Endothelial cell of umbilical vein (primary cell): Measurements from ENCODE around the gene CLIP1. TPM values are rescaled to one million over a fixed set of nuclear protein-coding genes. Genes with fewer than 3 reads are reported as not detected.

ENCODE experiments used
- BruUV-seq: library from RNA; stranded (reverse); fragments of 400-500 nt; replicated peaks from 2 replicates; lab custom pipeline; 2021; lab: Mats Ljungman, UMichigan
- CTCF ChIA-PET: fragments of 300-600, 350-600 bp; sonication (Branson Sonifier 250); formaldehyde crosslinking; loops from one replicate; lab custom pipeline; 2021; ENCODE audit warnings: antibody characterized with exemption, inconsistent platforms; lab: Charles Lee
- POLR2A ChIA-PET: fragments of 300-600, 350-600 bp; sonication (Branson Sonifier 250); formaldehyde crosslinking; loops from one replicate; lab custom pipeline; 2021; ENCODE audit warnings: antibody characterized with exemption, inconsistent platforms; lab: Charles Lee
- DNase-seq: peaks from one replicate; pipeline ENCODE4 v3.0.0-alpha.2; 2011; ENCODE audit warnings: low read depth, low spot score
- FAIRE-seq: peaks from 2 replicates; lab custom pipeline; 2011; peaks lifted over from hg19 to GRCh38; lab: Jason Lieb, UNC
- H2AFZ ChIP-seq: 2 replicates; pipeline ENCODE4 v1.6.0; 2012; ENCODE audit warnings: low read depth, low read length, control low read depth, inconsistent platforms
- H3K27ac ChIP-seq: 2 replicates; pipeline ENCODE4 v1.5.1; 2011; ENCODE audit warnings: low read depth, mild to moderate bottlenecking, control low read depth, low read length, moderate library complexity; ENCODE audit not compliant: insufficient read depth
- H3K27me3 ChIP-seq, 2 experiments: 2 replicates each; pipeline versions ENCODE4 v1.6.0 to v1.6.1; 2011; ENCODE audit warnings: low read length in 2 of 2, mixed read lengths in 1 of 2; ENCODE audit not compliant: control insufficient read depth in 2 of 2, insufficient read depth in 2 of 2
- H3K36me3 ChIP-seq, 2 experiments: 2 replicates in 1 of 2; 3 replicates in 1 of 2; pipeline ENCODE4 v1.5.1; 2011; ENCODE audit warnings: low read length in 2 of 2, mild to moderate bottlenecking in 1 of 2, moderate library complexity in 1 of 2; ENCODE audit not compliant: control insufficient read depth in 2 of 2, insufficient read depth in 2 of 2; ENCODE audit errors: extremely low read depth in 1 of 2
- H3K4me1 ChIP-seq: 3 replicates; pipeline ENCODE4 v1.5.1; 2011; ENCODE audit warnings: mild to moderate bottlenecking, low read length; ENCODE audit not compliant: control insufficient read depth, insufficient read depth; ENCODE audit errors: extremely low read depth
- H3K4me2 ChIP-seq: 2 replicates; pipeline ENCODE4 v1.6.1; 2011; ENCODE audit warnings: low read length, control low read depth, mixed read lengths; ENCODE audit not compliant: insufficient read depth
- H3K4me3 ChIP-seq, 3 experiments: fragments of 200-600 bp in 1 of 3; sonication (generic), shearing (Covaris generic) in 1 of 3; replicated peaks in 1 of 3; 2 replicates each; pipeline ENCODE4 v1.5.1; 2011 to 2016; ENCODE audit warnings: control low read depth in 3 of 3, low read length in 3 of 3, mild to moderate bottlenecking in 2 of 3, inconsistent platforms in 1 of 3, low read depth in 1 of 3, moderate library complexity in 1 of 3; ENCODE audit not compliant: insufficient read depth in 1 of 3
- H3K79me2 ChIP-seq: 2 replicates; pipeline ENCODE4 v1.6.0; 2012; ENCODE audit warnings: low read length, inconsistent platforms; ENCODE audit not compliant: control insufficient read depth, insufficient read depth
- H3K9ac ChIP-seq: replicated peaks from 2 replicates; pipeline ENCODE3; 2011; ENCODE audit warnings: low read length, control low read depth; ENCODE audit not compliant: insufficient read depth; ENCODE audit errors: extremely low read depth
- H3K9me1 ChIP-seq: replicated peaks from 3 replicates; pipeline ENCODE4 v1.6.0; 2011; ENCODE audit warnings: mild to moderate bottlenecking, low read length; ENCODE audit not compliant: control insufficient read depth, insufficient read depth; ENCODE audit errors: extremely low read depth
- H3K9me3 ChIP-seq: replicated peaks from 2 replicates; pipeline ENCODE4 v1.5.1; 2012; ENCODE audit warnings: low read length, inconsistent platforms; ENCODE audit not compliant: control insufficient read depth, insufficient read depth
- H4K20me1 ChIP-seq: replicated peaks from 2 replicates; pipeline ENCODE3; 2011; ENCODE audit warnings: mild to moderate bottlenecking, low read length; ENCODE audit not compliant: control insufficient read depth, insufficient read depth; ENCODE audit errors: extremely low read depth
- EZH2 ChIP-seq: IDR thresholded peaks from 2 replicates; pipeline ENCODE4 v1.6.1; 2012; ENCODE audit warnings: borderline replicate concordance, low read depth, mild to moderate bottlenecking, moderate library complexity, low read length, inconsistent platforms; ENCODE audit not compliant: severe bottlenecking
- GATA2 ChIP-seq: IDR thresholded peaks from 2 replicates; pipeline ENCODE4 v1.7.0; 2011; ENCODE audit warnings: low read depth, mild to moderate bottlenecking, moderate library complexity, mixed read lengths, low read length; ENCODE audit not compliant: insufficient read length, insufficient read depth
- JUN ChIP-seq: IDR thresholded peaks from 2 replicates; pipeline ENCODE4 v1.6.1; 2011; ENCODE audit warnings: borderline replicate concordance, low read depth; ENCODE audit not compliant: insufficient read length, insufficient read depth
- MYC ChIP-seq: IDR thresholded peaks from one replicate; pipeline ENCODE4 v1.6.1; 2011; ENCODE audit warnings: mild to moderate bottlenecking, low read depth, low read length
- POLR2A ChIP-seq: IDR thresholded peaks from 2 replicates; pipeline ENCODE4 v1.6.1; 2012; ENCODE audit warnings: low read depth, mild to moderate bottlenecking, control low read depth, low read length
- POLR2AphosphoS5 ChIP-seq: IDR thresholded peaks from 2 replicates; pipeline ENCODE4 v1.6.1; 2012; ENCODE audit warnings: low read depth, mild to moderate bottlenecking, control low read depth, low read length, moderate library complexity; ENCODE audit not compliant: insufficient read depth
- dilution Hi-C: fragments of 300-500 bp; cut with MboI; formaldehyde crosslinking; loops from one replicate; pipeline ENCODE4 v1.15.0; 2019; ENCODE audit warnings: low sequenced_read_pairs; ENCODE audit not compliant: extremely low pct_ligation_motif_present
- intact Hi-C: fragments of 100-400 bp; cut with micrococcal nuclease; formaldehyde crosslinking; loops from one replicate; pipeline ENCODE4 v1.10.0; 2022
- polyA plus RNA-seq, 4 experiments: library from polyadenylated mRNA; depleted of rRNA in 3 of 4; stranded (reverse) in 3 of 4; unstranded in 1 of 4; fragments of >200 nt; gene quantifications; 2 replicates each; pipeline versions ENCODE4 v1.2.1 to v1.2.3, GENCODE V29; 2011 to 2012; ENCODE audit warnings: missing spikeins in 1 of 4
- total RNA-seq: library from RNA; stranded (reverse); gene quantifications from 2 replicates; pipeline ENCODE4 v1.2.3, GENCODE V29; 2021
- TF ChIP-seq, protein P1 (sequence below), 2 donors: IDR thresholded peaks; 1 replicate in 1 of 2; 2 replicates in 1 of 2; pipeline ENCODE4 v1.5.1; 2011; ENCODE audit warnings: low read length in 2 of 2, mild to moderate bottlenecking in 2 of 2, moderate library complexity in 2 of 2, control low read depth in 1 of 2, inconsistent platforms in 1 of 2, low read depth in 1 of 2; ENCODE audit not compliant: insufficient read depth in 1 of 2; ENCODE audit errors: extremely low read depth in 1 of 2

CLIP1 gene
- total and polyA plus RNA-seq, 2 donors (not counting 3 experiments of a cell fraction or from before 2014, with no cell fraction given) = 56.5 to 84.3 TPM

- no peak for FAIRE-seq
- Histone ChIP-seq H3K27ac (no peak overlapping the region), H3K79me2 (no peaks in the 10 kb centered on the region), H3K4me2 (no peak overlapping the region), H3K27me3 (no peaks in the 10 kb centered on the region), H3K36me3 (peaks cover 0 to 2% of the 10 kb centered on the region in 2 experiments), H3K9me1 (no peaks in the 10 kb centered on the region), H2AFZ (no peak overlapping the region), H4K20me1 (no peaks in the 10 kb centered on the region), H3K9ac (no peak overlapping the region), H3K4me3 (no peak overlapping the region), H3K9me3 (no peaks in the 10 kb centered on the region), H3K4me1 (peaks cover 13% of the 10 kb centered on the region)
- POLR2A ChIA-PET = no interaction called here
- no peak for TF ChIP-seq GATA2
- TF ChIP-seq JUN = no peak
- TF ChIP-seq, protein P1, sequence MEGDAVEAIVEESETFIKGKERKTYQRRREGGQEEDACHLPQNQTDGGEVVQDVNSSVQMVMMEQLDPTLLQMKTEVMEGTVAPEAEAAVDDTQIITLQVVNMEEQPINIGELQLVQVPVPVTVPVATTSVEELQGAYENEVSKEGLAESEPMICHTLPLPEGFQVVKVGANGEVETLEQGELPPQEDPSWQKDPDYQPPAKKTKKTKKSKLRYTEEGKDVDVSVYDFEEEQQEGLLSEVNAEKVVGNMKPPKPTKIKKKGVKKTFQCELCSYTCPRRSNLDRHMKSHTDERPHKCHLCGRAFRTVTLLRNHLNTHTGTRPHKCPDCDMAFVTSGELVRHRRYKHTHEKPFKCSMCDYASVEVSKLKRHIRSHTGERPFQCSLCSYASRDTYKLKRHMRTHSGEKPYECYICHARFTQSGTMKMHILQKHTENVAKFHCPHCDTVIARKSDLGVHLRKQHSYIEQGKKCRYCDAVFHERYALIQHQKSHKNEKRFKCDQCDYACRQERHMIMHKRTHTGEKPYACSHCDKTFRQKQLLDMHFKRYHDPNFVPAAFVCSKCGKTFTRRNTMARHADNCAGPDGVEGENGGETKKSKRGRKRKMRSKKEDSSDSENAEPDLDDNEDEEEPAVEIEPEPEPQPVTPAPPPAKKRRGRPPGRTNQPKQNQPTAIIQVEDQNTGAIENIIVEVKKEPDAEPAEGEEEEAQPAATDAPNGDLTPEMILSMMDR (IDR thresholded peaks at IDR 0.05; ENCODE audit: extremely low read depth in 1 of 2, insufficient read depth in 1 of 2, low read depth in 1 of 2, low read length in 2 of 2) = no peak
- TF ChIP-seq EZH2 = no peak
- no peak for TF ChIP-seq POLR2A
- TF ChIP-seq MYC = no peak
- TF ChIP-seq POLR2AphosphoS5 = no peak
- CTCF ChIA-PET = interaction anchor here (4.9 kb wide), 1 partner anchor 68 kb away, joined by 428 read pairs; no protein-coding TSS in a partner anchor
- dilution Hi-C loops = no loop called here
- intact Hi-C loops = no loop called here
- DNase-seq = no peak
- BruUV-seq = no TSS peak
Measured at GRCh38 chr12:122467983-122468382, 45.5 kb upstream of the CLIP1 start.
